ENCODE measurements around the gene FLT1.

GRCh38 chr13:28469316-28469715 is 25.6 kb downstream of the FLT1 start:
- TF ChIP-seq POLR2A (IDR thresholded peaks at IDR 0.05) (no peak), CTCF (IDR thresholded peaks at IDR 0.05) (no peak)

All from heart left ventricle (tissue), 13 donors.